Chondrocyte (in vitro differentiated cells): ENCODE measurements around the gene TMEM273. TPM values are rescaled to one million over a fixed set of nuclear protein-coding genes. Genes with fewer than 3 reads are reported as not detected.

Experiments used
- DNase-seq: peaks from one replicate; pipeline ENCODE4 v3.0.0; 2021; ENCODE audit warnings: mixed read lengths, low spot score
- H3K27ac Mint-ChIP-seq: one replicate; pipeline ENCODE4 v1.8.0; 2021; ENCODE audit warnings: mild to moderate bottlenecking, moderate library complexity, mixed read lengths; ENCODE audit not compliant: unreplicated experiment
- H3K27me3 Mint-ChIP-seq: 2 replicates; pipeline ENCODE4 v1.8.0; 2021; ENCODE audit warnings: low read depth, mixed read lengths
- H3K36me3 Mint-ChIP-seq: 2 replicates; pipeline ENCODE4 v1.8.0; 2021; ENCODE audit warnings: low read depth, mixed read lengths
- H3K4me1 Mint-ChIP-seq: 2 replicates; pipeline ENCODE4 v1.8.0; 2021; ENCODE audit warnings: low read depth, mild to moderate bottlenecking, mixed read lengths
- H3K4me3 Mint-ChIP-seq: one replicate; pipeline ENCODE4 v1.8.0; 2021; ENCODE audit warnings: mild to moderate bottlenecking, moderate library complexity, mixed read lengths; ENCODE audit not compliant: unreplicated experiment
- H3K9me3 Mint-ChIP-seq: 2 replicates; pipeline ENCODE4 v1.8.0; 2021; ENCODE audit warnings: low read depth, mixed read lengths
- CTCF ChIP-seq: fragments of 200-600 bp; sonication (generic); IDR thresholded peaks from 2 replicates; pipeline ENCODE4 v1.5.0; 2021; ENCODE audit warnings: antibody characterized with exemption, mild to moderate bottlenecking, moderate library complexity
- total RNA-seq: library from RNA; stranded (reverse); gene quantifications from 3 replicates; pipeline ENCODE4 v1.2.1, GENCODE V29; 2021

Gene TMEM273
- total RNA-seq, 1 donor from 2014 or later, result not detected

DNA sequence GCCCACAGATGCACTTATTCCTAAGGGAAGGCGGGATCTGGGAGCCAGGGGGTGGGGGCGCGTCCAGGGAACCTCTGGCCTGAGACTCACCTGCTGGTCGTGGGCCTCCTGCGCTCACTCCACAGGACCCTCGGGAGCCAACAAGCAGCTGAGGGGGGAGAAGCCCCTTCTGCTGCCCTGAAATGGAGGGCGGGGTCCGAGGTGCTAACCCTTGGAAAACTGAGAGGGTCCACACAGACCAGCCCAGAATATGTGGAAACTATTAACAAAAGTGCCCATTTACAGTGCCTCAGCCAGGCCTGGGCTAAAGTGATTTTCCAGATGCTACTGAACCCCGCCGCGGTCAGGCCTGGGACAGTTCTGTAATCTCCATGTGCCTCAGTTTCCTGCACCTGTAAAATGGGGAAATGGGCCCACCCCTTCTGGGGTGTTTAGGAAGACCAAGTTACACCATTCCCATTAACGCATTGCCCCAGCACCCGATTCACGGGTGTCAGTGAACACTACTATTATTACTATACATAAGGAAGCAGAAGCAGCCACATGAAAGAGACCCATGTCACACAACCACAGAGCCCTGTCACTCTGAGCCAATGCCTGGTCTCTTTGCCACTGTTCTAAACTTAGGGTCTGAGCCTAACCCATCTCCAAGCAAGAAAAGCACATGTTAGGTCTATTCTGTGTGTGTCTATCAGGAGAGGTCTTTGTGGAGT is 72.2 kb downstream of the TMEM273 start:
- peaks cover 11% of the 10 kb centered on the region for H3K4me1 Mint-ChIP-seq
- peak overlapping the region; percentile 36 for H3K4me3 Mint-ChIP-seq
- H3K27ac Mint-ChIP-seq, result no peak overlapping the region
- H3K27me3 Mint-ChIP-seq, result no peaks in the 10 kb centered on the region
- H3K36me3 Mint-ChIP-seq, result no peaks in the 10 kb centered on the region
- no peak for TF ChIP-seq CTCF
- no peaks in the 10 kb centered on the region for H3K9me3 Mint-ChIP-seq
- no peak for DNase-seq

GRCh38 chr10:49115015-49115795 is 73.0 kb downstream of the TMEM273 start, which contains the start of gene VSTM4:
Gene VSTM4, minus strand, starts transcription at chr10:49115522. Its CDS starts 37 bp downstream, at chr10:49115485.
- Mint-ChIP-seq H3K27me3 (no peaks in the 10 kb centered on the region), H3K36me3 (no peaks in the 10 kb centered on the region), H3K4me1 (peaks cover 14% of the 10 kb centered on the region), H3K4me3 (peak within 1 kb of the TSS; percentile 81), H3K9me3 (no peaks in the 10 kb centered on the region), H3K27ac (peak within 1 kb of the TSS; percentile 90)
- no peak for DNase-seq
- TF ChIP-seq CTCF, result peak; percentile 64

GRCh38 chr10:49114718-49115014 is 73.5 kb downstream of the TMEM273 start:
- Mint-ChIP-seq H3K4me1 (peaks cover 19% of the 10 kb centered on the region), H3K36me3 (no peaks in the 10 kb centered on the region), H3K27ac (peak overlapping the region; percentile 90), H3K4me3 (peak overlapping the region; percentile 81), H3K9me3 (no peaks in the 10 kb centered on the region), H3K27me3 (no peaks in the 10 kb centered on the region)
- TF ChIP-seq CTCF, result no peak
- no peak for DNase-seq

GRCh38 chr10:49113741-49114141 is 74.5 kb downstream of the TMEM273 start:
- peaks cover 23% of the 10 kb centered on the region for H3K4me1 Mint-ChIP-seq
- H3K27ac Mint-ChIP-seq, result no peak overlapping the region
- peaks cover 2% of the 10 kb centered on the region for H3K36me3 Mint-ChIP-seq
- peak overlapping the region; percentile 81 for H3K4me3 Mint-ChIP-seq
- no peak for DNase-seq
- TF ChIP-seq CTCF, result no peak
- H3K27me3 Mint-ChIP-seq, result no peaks in the 10 kb centered on the region
- H3K9me3 Mint-ChIP-seq, result no peaks in the 10 kb centered on the region

DNA sequence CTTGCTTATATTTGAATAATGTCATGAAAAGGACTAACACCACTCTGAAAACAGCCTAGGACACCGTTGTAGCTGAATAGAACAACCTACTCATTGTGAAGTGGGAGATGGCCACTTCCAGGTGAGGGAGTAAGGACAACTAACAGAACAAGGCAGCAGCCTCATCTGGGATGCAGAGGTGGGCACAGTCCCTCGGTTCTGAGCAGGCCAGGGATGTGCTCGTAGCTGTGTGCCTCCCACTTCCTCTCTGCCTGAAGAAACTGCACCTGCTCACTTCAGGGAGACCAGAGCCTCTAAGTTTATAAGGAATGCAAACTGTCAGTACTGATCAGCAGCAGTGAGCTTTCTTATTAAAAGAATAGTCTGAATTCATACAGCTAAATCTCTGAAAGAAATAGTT is 75.3 kb downstream of the TMEM273 start:
- H3K27me3 Mint-ChIP-seq, result no peaks in the 10 kb centered on the region
- TF ChIP-seq CTCF, result no peak
- H3K36me3 Mint-ChIP-seq, result peaks cover 2% of the 10 kb centered on the region
- no peak overlapping the region for H3K4me3 Mint-ChIP-seq
- peaks cover 23% of the 10 kb centered on the region for H3K4me1 Mint-ChIP-seq
- H3K9me3 Mint-ChIP-seq, result no peaks in the 10 kb centered on the region
- DNase-seq, result no peak
- no peak overlapping the region for H3K27ac Mint-ChIP-seq
